Prostate gland (tissue), 2 donors: ENCODE data around the gene ZBTB40. TPM values are rescaled to one million over a fixed set of nuclear protein-coding genes. Genes with fewer than 3 reads are reported as not detected.

Experiments used
- DNase-seq: peaks from one replicate; pipeline ENCODE4 v3.0.0-alpha.2; 2019; ENCODE audit warnings: low spot score
- H3K27ac ChIP-seq, 2 donors: fragments of 200-600 bp; sonication (generic); 2 replicates each; pipeline ENCODE4 v1.5.1; 2017 to 2019
- H3K27me3 ChIP-seq: fragments of 200-600 bp; sonication (generic); replicated peaks from 2 replicates; pipeline ENCODE4 v1.5.1; 2019; ENCODE audit not compliant: insufficient read depth
- H3K36me3 ChIP-seq, 2 donors: fragments of 200-600 bp; sonication (generic); 1 replicate in 1 of 2; 2 replicates in 1 of 2; pipeline versions ENCODE4 v1.5.1 to v1.8.1; 2017 to 2019
- H3K4me1 ChIP-seq: fragments of 200-600 bp; sonication (generic); replicated peaks from 2 replicates; pipeline ENCODE4 v1.5.1; 2019
- H3K4me3 ChIP-seq, 2 donors: fragments of 200-600 bp; sonication (generic); 2 replicates each; pipeline ENCODE4 v1.5.1; 2017 to 2019
- H3K9me3 ChIP-seq: fragments of 200-600 bp; sonication (generic); 2 replicates; pipeline ENCODE4 v1.5.1; 2017
- POLR2A ChIP-seq: fragments of 450-650 bp; IDR thresholded peaks from one replicate; pipeline ENCODE4 v1.6.1; 2016; ENCODE audit warnings: antibody characterized with exemption, mild to moderate bottlenecking
- POLR2AphosphoS5 ChIP-seq: sonication (generic); formaldehyde crosslinking; IDR thresholded peaks from one replicate; pipeline ENCODE4 v1.6.1; 2017; ENCODE audit warnings: antibody characterized with exemption
- WGBS: methylation state at CpG from one replicate; pipeline ENCODE4 v1.1.5; 2018; 5-methylcytosine and 5-hydroxymethylcytosine counted together
- intact Hi-C: fragments of 100-400 bp; cut with DNase I; formaldehyde crosslinking; loops from one replicate; pipeline ENCODE4 v1.14.2; 2022
- total RNA-seq, 2 donors: library from RNA; depleted of rRNA; stranded (reverse); fragments of >200 nt; gene quantifications; one replicate each; pipeline ENCODE4 v1.1.0, GENCODE V29; 2016
- TF ChIP-seq, protein P1 (sequence below), 4 experiments: fragments of 200-600 bp in 2 of 4; fragments of 450-650 bp in 2 of 4; sonication (generic) in 2 of 4; IDR thresholded peaks; 1 replicate in 3 of 4; 2 replicates in 1 of 4; pipeline ENCODE4 v1.5.1; 2016 to 2019; ENCODE audit warnings: antibody characterized with exemption in 4 of 4, mild to moderate bottlenecking in 2 of 4, moderate library complexity in 2 of 4

ZBTB40 gene
- total RNA-seq, 2 donors from 2014 or later = 18.2 to 26.3 TPM

DNA sequence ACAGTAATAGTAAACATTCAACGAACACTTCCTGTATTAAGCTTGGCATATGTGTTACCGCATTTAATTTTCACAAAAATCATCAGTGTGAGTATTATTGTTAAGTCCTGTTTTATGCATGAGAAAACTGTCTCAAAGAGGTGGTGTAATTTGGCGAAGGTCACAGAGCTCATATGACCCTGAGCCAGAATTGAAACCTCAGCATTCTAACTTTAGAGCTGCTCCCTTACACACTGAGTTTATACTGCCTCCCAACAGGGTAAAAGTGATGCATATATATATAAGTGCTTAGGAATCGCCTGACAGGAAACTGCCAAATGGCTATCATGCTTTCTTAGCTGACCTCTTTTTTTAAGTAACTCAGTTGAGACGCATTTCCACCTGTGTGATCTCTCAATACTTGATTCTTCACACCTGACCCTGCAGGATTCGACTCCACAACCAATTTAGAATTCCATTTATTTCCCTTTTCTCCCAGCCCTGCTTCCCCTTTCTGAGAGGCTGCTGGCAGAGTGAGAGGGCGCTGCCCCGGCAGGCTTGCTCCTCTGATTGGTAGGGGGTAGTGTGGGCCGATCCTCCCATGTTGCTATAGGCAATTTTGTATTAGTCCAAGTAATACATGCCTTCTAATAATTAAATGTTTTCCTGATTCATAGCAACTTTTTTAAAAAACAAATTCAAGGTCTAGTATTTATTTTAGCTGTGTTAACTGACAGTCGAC, 40.5 kb downstream of the ZBTB40 start:
- Histone ChIP-seq H3K9me3 (no peaks in the 10 kb centered on the region), H3K27ac (no peak overlapping the region), H3K4me1 (no peaks in the 10 kb centered on the region), H3K36me3 (no peaks in the 10 kb centered on the region), H3K4me3 (no peak overlapping the region), H3K27me3 (no peaks in the 10 kb centered on the region)
- intact Hi-C loops = no loop called here
- no peak for DNase-seq
- no peak for TF ChIP-seq POLR2AphosphoS5
- TF ChIP-seq, protein P1, sequence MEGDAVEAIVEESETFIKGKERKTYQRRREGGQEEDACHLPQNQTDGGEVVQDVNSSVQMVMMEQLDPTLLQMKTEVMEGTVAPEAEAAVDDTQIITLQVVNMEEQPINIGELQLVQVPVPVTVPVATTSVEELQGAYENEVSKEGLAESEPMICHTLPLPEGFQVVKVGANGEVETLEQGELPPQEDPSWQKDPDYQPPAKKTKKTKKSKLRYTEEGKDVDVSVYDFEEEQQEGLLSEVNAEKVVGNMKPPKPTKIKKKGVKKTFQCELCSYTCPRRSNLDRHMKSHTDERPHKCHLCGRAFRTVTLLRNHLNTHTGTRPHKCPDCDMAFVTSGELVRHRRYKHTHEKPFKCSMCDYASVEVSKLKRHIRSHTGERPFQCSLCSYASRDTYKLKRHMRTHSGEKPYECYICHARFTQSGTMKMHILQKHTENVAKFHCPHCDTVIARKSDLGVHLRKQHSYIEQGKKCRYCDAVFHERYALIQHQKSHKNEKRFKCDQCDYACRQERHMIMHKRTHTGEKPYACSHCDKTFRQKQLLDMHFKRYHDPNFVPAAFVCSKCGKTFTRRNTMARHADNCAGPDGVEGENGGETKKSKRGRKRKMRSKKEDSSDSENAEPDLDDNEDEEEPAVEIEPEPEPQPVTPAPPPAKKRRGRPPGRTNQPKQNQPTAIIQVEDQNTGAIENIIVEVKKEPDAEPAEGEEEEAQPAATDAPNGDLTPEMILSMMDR (IDR thresholded peaks at IDR 0.05) = no peak
- TF ChIP-seq POLR2A = no peak
- 83% methylated on average over 10 of the region's 10 CpGs for WGBS

DNA sequence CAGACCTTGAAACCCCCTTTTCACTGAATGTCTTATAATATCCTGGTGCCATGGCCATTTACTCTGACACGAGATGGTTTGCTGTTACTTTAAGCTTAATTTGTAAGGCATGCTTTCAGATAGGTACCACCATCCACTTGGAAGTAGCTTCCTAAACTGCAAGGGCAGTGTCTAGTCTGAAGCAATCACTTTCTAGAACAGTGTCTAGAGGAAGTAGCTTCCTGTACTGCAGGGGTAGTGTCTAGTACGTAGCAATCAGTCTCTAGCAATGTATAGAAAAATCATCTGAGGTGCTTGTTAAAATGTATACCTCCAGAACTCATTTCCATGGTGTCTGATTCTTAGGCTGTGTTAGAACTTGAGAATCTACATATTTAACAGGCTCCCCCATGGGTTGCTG, 42.5 kb downstream of the ZBTB40 start:
- H3K36me3 ChIP-seq = no peaks in the 10 kb centered on the region
- WGBS = 85% methylated on average over 2 of the region's 2 CpGs
- TF ChIP-seq POLR2A (no peak), POLR2AphosphoS5 (no peak)
- TF ChIP-seq, protein P1 (IDR thresholded peaks at IDR 0.05) = no peak
- H3K27me3 ChIP-seq = no peaks in the 10 kb centered on the region
- H3K4me3 ChIP-seq = no peak overlapping the region
- no peak for DNase-seq
- intact Hi-C loops = no loop called here
- H3K27ac ChIP-seq = no peak overlapping the region
- H3K4me1 ChIP-seq = no peaks in the 10 kb centered on the region
- H3K9me3 ChIP-seq = no peaks in the 10 kb centered on the region

DNA sequence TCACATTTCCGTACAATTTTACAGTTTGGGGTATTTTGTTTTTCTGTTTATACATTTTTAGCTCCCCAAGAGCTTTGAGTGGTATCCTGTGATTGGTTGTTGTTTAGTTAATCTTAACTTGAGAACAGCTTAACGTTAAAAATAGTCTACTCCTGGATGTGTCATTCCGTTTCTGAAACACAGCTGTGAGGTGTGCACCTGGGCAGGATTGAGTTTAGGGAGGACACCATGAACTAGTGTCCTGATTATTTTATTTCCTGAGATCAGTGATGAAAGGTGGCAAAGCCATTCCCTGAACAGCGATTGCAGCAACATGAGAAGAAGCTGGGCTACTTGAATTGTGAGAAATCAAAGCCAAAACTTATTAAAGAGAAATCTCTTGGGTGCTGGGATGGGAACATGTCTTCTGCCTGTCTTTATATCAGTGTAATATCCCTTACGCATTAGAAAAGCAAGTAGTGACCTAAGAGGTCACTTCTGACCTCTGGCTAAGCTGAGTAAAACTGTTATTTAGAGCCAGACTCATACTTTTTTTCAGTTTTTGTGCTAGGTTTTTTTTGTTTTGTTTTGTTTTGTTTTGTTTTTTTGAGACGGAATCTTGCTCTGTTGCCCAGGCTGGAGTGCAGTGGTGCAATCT, 43.4 kb downstream of the ZBTB40 start:
- Histone ChIP-seq H3K36me3 (no peaks in the 10 kb centered on the region), H3K4me1 (no peaks in the 10 kb centered on the region), H3K27me3 (no peaks in the 10 kb centered on the region), H3K27ac (no peak overlapping the region), H3K4me3 (no peak overlapping the region), H3K9me3 (no peaks in the 10 kb centered on the region)
- intact Hi-C loops = loop anchor here (5.0 kb wide), 1 partner anchor 48 kb away; no protein-coding TSS in a partner anchor
- DNase-seq = no peak
- WGBS = 72% methylated on average over 6 of the region's 6 CpGs
- no peak for TF ChIP-seq POLR2A
- no peak for TF ChIP-seq POLR2AphosphoS5
- TF ChIP-seq, protein P1 (IDR thresholded peaks at IDR 0.05) = no peak

DNA sequence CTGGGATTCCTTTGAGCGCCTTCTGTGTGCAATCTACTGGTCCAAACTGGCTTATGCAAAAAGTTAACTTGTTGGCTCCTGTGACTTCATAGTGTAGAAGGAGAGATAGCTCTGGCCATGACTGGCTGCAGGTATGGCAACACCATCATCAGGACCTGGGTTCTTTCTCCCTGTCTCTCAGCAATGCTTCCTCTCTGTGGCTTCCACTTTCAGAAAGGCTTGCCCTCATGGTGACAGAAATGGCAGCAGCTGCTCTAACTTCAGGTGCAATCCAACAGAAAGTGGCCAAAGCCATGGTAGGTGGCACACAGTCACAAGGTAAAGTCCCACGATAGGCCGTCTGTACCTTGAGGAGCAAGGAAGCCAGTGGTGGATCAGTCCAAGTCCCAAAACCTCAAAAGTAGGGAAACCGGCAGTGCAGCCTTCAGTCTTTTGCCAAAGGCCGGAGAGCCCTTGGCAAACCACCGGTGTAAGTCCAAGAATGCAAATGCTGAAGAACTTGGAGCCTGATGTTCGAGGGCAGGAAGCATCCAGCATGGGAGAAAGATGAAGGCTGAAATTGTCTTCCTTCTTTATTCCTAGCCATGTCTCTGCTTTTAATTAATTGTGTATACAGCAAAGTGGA, 45.0 kb downstream of the ZBTB40 start:
- DNase-seq = no peak
- no peaks in the 10 kb centered on the region for H3K27me3 ChIP-seq
- TF ChIP-seq, protein P1 (IDR thresholded peaks at IDR 0.05) = no peak
- no peak for TF ChIP-seq POLR2AphosphoS5
- TF ChIP-seq POLR2A = no peak
- H3K9me3 ChIP-seq = no peaks in the 10 kb centered on the region
- no peaks in the 10 kb centered on the region for H3K36me3 ChIP-seq
- intact Hi-C loops = loop anchor here (5.0 kb wide), 1 partner anchor 49 kb away; no protein-coding TSS in a partner anchor
- H3K27ac ChIP-seq = no peak overlapping the region
- WGBS = 71% methylated on average over 7 of the region's 7 CpGs
- H3K4me3 ChIP-seq = no peak overlapping the region
- H3K4me1 ChIP-seq = no peaks in the 10 kb centered on the region
